Measurements from ENCODE around the gene PTPRA. TPM values are rescaled to one million over a fixed set of nuclear protein-coding genes. Genes with fewer than 3 reads are reported as not detected.

The PTPRA gene
- total and polyA plus RNA-seq, 2 of the 8 experiments (the other 6 are each of a cell fraction or from before 2014, with no cell fraction given): 47.7 to 51.3 TPM

- TF ChIP-seq, protein P1, sequence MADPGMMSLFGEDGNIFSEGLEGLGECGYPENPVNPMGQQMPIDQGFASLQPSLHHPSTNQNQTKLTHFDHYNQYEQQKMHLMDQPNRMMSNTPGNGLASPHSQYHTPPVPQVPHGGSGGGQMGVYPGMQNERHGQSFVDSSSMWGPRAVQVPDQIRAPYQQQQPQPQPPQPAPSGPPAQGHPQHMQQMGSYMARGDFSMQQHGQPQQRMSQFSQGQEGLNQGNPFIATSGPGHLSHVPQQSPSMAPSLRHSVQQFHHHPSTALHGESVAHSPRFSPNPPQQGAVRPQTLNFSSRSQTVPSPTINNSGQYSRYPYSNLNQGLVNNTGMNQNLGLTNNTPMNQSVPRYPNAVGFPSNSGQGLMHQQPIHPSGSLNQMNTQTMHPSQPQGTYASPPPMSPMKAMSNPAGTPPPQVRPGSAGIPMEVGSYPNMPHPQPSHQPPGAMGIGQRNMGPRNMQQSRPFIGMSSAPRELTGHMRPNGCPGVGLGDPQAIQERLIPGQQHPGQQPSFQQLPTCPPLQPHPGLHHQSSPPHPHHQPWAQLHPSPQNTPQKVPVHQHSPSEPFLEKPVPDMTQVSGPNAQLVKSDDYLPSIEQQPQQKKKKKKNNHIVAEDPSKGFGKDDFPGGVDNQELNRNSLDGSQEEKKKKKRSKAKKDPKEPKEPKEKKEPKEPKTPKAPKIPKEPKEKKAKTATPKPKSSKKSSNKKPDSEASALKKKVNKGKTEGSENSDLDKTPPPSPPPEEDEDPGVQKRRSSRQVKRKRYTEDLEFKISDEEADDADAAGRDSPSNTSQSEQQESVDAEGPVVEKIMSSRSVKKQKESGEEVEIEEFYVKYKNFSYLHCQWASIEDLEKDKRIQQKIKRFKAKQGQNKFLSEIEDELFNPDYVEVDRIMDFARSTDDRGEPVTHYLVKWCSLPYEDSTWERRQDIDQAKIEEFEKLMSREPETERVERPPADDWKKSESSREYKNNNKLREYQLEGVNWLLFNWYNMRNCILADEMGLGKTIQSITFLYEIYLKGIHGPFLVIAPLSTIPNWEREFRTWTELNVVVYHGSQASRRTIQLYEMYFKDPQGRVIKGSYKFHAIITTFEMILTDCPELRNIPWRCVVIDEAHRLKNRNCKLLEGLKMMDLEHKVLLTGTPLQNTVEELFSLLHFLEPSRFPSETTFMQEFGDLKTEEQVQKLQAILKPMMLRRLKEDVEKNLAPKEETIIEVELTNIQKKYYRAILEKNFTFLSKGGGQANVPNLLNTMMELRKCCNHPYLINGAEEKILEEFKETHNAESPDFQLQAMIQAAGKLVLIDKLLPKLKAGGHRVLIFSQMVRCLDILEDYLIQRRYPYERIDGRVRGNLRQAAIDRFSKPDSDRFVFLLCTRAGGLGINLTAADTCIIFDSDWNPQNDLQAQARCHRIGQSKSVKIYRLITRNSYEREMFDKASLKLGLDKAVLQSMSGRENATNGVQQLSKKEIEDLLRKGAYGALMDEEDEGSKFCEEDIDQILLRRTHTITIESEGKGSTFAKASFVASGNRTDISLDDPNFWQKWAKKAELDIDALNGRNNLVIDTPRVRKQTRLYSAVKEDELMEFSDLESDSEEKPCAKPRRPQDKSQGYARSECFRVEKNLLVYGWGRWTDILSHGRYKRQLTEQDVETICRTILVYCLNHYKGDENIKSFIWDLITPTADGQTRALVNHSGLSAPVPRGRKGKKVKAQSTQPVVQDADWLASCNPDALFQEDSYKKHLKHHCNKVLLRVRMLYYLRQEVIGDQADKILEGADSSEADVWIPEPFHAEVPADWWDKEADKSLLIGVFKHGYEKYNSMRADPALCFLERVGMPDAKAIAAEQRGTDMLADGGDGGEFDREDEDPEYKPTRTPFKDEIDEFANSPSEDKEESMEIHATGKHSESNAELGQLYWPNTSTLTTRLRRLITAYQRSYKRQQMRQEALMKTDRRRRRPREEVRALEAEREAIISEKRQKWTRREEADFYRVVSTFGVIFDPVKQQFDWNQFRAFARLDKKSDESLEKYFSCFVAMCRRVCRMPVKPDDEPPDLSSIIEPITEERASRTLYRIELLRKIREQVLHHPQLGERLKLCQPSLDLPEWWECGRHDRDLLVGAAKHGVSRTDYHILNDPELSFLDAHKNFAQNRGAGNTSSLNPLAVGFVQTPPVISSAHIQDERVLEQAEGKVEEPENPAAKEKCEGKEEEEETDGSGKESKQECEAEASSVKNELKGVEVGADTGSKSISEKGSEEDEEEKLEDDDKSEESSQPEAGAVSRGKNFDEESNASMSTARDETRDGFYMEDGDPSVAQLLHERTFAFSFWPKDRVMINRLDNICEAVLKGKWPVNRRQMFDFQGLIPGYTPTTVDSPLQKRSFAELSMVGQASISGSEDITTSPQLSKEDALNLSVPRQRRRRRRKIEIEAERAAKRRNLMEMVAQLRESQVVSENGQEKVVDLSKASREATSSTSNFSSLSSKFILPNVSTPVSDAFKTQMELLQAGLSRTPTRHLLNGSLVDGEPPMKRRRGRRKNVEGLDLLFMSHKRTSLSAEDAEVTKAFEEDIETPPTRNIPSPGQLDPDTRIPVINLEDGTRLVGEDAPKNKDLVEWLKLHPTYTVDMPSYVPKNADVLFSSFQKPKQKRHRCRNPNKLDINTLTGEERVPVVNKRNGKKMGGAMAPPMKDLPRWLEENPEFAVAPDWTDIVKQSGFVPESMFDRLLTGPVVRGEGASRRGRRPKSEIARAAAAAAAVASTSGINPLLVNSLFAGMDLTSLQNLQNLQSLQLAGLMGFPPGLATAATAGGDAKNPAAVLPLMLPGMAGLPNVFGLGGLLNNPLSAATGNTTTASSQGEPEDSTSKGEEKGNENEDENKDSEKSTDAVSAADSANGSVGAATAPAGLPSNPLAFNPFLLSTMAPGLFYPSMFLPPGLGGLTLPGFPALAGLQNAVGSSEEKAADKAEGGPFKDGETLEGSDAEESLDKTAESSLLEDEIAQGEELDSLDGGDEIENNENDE (IDR thresholded peaks at IDR 0.05; ENCODE audit: insufficient replicate concordance, low read length): no peak
- TF ChIP-seq CTCF (IDR thresholded peaks at IDR 0.05; ENCODE audit: control extremely low read depth in 1 of 3, insufficient read depth in 1 of 3, low read depth in 1 of 3, low read length in 3 of 3): no peak
- no peak for TF ChIP-seq NANOG (IDR thresholded peaks at IDR 0.05; ENCODE audit: insufficient read depth, low read depth, low read length, poor library complexity, severe bottlenecking)
- TF ChIP-seq SIRT6 (IDR thresholded peaks at IDR 0.05; ENCODE audit: low read length): no peak
- TF ChIP-seq RXRA (IDR thresholded peaks at IDR 0.05; ENCODE audit: insufficient read depth, low read depth, low read length): no peak
- no peak for TF ChIP-seq FOSL1 (IDR thresholded peaks at IDR 0.05; ENCODE audit: insufficient read depth, low read depth, low read length)
- no peak for TF ChIP-seq CREB1 (IDR thresholded peaks at IDR 0.05)
- no peak for TF ChIP-seq ZNF274 (IDR thresholded peaks at IDR 0.05; ENCODE audit: borderline replicate concordance, extremely low read depth, low read length)
- TF ChIP-seq SP2 (IDR thresholded peaks at IDR 0.05; ENCODE audit: low read length): no peak
Measured at GRCh38 chr20:2993250-2993649, 120.0 kb downstream of the PTPRA start (continued).
